HT-29 (cell line): ENCODE measurements around the gene NPL. TPM values are rescaled to one million over a fixed set of nuclear protein-coding genes. Genes with fewer than 3 reads are reported as not detected.

Experiments used
- DNase-seq: peaks from one replicate; pipeline ENCODE4 v3.0.0-alpha.2; 2015; ENCODE audit warnings: low spot score
- total RNA-seq: library from RNA; depleted of rRNA; stranded (reverse); fragments of >200 nt; shearing (Covaris generic); gene quantifications from 2 replicates; pipeline ENCODE4 v1.2.3, GENCODE V29; 2014

The NPL gene
- total RNA-seq, 1 experiment from 2014 or later, result 3.0 TPM

GRCh38 chr1:182811975-182812722, 22.6 kb downstream of the NPL start:
- no peak for DNase-seq

DNA sequence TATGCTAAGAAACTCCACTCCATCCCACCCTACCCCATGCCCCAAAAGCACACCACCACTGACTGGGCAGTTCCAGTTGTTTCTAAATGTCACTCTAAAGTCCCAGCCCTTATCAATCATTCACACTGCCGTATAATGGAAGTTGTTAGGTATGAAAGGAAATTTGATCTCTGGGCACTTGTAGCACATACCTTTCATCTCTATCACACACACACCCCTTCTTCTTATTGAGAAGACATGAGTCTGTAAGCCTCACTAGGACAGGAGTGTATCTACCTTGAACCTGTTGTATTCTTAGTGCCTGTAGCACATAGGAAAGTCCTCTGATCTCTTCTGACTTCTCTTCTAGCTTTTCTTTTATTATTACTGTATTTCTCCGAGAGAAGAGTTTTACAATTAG, 27.3 kb downstream of the NPL start:
- no peak for DNase-seq

DNA sequence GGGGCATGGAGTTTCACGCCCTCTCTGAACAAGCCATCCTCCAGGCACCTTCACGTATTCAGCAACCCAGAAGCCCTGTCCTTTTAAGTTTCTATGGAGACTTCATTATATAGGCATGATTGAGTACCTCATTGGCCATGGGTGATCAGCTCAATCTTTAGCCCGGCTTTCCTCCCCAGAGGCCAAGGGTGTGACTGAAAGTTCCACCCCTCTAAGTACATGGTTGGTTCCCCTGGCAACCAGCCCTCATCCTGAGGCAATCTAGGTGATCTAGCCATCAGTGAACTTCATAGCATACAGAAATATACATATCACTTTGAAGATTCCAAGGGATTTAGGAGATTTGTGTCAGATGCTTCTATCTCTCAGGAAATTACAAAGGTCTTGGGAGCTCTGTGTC, 28.2 kb downstream of the NPL start:
- DNase-seq, result no peak

GRCh38 chr1:182823220-182823619, 33.6 kb downstream of the NPL start:
- no peak for DNase-seq

- no peak for DNase-seq
These were observed 37.3 kb downstream of the NPL start for GRCh38 chr1:182826892-182827291.

DNA sequence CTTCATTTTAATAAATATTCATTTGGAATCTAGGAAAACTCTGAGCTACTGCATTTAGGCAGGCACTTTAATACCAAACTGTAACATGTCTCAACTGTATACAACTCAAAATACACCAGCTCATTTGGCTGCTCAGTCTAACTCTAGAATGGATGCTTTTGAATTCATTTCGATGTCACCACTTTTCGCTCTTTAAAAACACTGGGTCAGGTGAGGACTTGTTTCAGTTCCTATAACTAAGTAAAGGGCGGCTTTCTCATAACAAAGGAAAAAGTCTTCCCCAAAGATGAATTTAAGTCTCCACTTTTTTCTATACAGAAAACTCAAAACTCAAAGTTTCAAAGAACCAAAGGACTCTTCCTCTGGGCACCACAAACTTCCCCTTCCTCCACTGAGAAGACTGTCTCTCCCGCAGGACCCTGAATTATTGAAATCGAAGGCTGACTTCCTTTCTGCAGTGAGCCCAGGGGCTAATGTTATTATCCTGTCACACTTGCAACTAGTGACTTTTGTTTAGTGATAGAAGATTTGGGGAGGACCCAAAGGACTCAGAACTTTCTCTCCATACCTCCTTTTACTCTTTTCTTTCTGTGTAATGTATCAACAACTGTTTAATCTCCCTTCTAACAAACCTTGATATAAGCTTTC, 39.8 kb downstream of the NPL start:
- DNase-seq, result no peak

DNA sequence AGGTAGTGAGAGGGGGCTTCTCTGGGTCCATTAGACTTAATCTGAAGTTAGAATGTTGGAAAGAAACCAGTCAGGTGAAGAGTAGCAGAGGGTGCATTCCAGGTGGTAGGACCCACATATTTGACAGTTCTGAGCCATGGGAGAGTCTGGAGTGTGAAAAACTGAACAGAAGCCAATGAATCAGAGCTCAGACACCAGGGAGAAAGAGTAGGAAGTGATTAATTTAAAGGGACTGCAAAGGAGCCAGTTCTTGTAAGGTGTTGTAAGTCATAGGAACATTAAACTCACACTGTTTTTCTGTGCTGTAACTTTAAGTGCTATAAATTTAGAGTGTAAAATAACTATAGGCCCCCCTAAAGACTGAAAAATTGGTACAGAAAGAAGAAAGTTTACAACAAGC, 43.7 kb downstream of the NPL start:
- no peak for DNase-seq

GRCh38 chr1:182834326-182834725, 44.8 kb downstream of the NPL start:
- no peak for DNase-seq

DNA sequence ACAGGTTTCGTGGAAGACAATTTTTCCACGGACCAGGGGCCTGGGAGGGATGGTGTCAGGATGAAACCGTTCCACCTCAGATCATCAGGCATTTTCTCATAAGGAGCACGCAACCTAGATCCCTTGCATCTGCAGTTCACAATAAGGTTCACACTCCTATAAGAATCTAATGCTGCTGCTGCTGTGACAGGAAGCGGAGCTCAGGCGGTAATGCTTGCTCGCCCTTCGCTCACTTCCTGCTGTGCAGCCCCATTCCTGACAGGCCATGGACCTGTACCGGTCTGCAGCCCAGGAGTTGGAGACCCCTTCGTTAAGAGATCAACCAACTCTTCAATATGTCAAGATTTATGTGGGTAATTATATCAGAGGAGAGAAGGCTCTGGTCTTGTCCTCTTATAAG, 46.2 kb downstream of the NPL start:
- DNase-seq, result no peak

GRCh38 chr1:182839209-182840066, 49.9 kb downstream of the NPL start, which contains the start of gene DHX9:
Gene DHX9, plus strand, starts transcription at chr1:182839347. Its CDS starts 3,220 bp downstream, at chr1:182842567.
- DNase-seq, result peak; percentile 93

- DNase-seq, result peak; percentile 44
These were observed 51.9 kb downstream of the NPL start for GRCh38 chr1:182841368-182841988.

- DNase-seq, result no peak
These were observed 52.7 kb downstream of the NPL start for GRCh38 chr1:182842265-182842664.

DNA sequence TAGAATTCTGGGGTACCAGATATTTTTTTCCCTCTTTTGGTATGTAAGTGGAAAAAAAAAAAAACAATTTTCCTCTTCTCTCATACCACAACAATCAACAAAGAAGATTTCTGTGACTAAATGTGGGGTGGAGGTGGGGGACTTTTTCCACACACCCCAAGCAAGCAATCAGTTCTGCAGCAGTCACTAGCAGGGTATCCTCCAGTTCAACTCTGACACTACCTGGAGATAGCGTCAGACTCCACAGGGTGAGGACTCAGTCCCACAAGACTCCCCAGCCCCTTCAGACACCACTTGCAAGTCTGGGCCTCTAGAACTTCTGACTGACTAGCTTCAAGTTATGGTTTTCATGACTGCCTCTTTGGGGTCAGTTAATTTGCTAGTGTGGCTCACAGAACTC, 55.8 kb downstream of the NPL start:
- no peak for DNase-seq

DNA sequence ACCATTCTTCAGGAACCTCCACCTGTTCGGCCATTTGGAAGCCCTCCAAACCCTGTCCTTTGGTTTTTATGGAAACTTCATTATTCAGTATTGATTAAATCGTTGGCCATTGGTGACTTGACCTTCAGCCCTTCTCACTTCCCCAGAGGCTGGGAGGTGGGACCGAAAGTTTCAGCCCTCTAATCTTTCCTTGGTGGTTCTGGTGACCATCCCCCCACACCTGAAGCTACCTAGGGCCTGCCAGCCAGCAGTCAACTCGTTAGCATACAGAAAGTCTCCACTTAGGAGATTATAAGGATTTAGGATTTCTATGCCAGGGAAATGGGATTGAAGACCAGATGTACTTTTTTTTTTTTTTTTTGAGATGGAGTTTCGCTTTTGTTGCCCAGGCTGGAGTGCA, 56.3 kb downstream of the NPL start:
- no peak for DNase-seq

GRCh38 chr1:182847105-182847504, 57.5 kb downstream of the NPL start:
- DNase-seq, result no peak

GRCh38 chr1:182848736-182849135, 59.2 kb downstream of the NPL start:
- DNase-seq, result no peak

- no peak for DNase-seq
These were observed 60.7 kb downstream of the NPL start for GRCh38 chr1:182850319-182850718.

DNA sequence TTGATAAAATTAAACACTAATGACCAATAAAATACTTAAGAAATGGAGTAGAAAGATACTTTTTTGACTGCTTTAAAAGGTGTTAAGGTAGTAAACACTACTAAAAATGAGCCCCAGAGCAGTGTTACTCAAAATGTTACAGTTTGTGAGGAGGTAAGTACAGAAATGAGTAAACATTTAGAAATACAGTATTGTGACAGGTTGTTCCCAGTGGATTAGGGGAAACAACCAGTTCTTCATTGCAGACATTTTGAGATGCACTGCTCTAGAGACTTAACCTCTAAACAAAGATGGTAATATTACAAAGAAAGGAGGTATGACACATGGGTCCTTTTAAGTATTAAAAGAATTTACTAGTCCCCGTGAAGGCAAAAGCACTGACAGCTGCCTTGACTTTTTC, 62.3 kb downstream of the NPL start:
- DNase-seq, result no peak

DNA sequence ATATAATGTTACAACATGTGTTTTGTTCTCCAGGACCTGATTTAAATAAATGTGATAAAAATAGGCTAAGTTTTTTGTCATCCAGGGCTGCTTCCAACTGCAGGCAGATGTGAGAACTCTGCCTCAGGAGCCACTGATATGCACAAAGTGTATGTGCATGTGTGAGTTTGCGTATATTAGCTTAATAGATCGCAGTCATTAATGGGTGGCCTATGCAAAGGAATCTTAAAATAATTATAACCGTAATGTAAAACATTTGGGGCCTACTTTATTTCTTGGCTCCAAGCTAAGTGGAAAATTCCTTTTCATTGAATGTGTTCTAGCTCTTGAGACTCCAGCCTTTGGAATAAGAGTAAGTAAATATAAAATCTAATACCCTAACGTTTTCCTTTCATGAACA, 66.3 kb downstream of the NPL start:
- DNase-seq, result no peak

DNA sequence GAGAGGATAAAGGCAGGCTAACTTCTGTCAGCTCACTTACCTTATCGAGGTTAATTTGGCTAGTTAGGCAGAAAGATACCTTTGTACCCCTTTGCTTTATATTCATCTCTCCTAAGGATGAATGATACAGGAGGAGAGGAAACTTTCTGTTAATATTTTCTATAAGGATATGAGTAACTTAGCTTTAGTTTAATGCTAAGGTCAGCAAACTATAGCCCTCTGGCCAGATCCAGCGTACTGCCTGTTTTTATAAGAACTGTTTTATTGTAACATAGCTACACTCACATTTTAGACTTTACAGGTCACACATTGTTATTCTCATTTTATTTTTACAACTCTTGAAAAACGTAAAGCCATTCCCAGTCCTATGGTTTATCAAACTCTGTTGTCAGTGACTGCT, 67.6 kb downstream of the NPL start:
- DNase-seq, result no peak

GRCh38 chr1:182860658-182861057, 71.1 kb downstream of the NPL start:
- no peak for DNase-seq

DNA sequence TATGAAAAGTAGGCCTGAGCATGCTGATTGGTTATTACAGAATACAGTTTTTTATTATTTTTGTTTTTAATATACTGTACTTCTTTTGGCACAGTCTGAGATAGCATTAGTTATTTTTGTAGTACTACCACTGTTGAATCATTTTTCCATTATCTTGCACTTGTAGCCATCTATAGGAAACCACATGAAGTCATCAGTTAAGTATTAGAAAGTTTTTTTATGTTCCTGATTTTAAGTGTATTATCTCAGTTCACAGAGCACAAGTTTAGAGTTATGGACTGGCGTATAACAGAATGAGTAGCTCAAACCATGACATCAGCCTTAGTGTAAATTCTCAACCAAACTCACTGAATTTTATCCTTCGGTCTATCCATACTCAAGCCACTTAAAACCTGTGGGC, 72.4 kb downstream of the NPL start:
- DNase-seq, result no peak
